Esophagus squamous epithelium (tissue), 4 donors: ENCODE results near the gene FUT1.

ENCODE experiments used
- CTCF ChIP-seq, 6 experiments: fragments of 450-650 bp in 4 of 6; fragments of 200-600 bp in 2 of 6; sonication (generic) in 2 of 6; IDR thresholded peaks; one replicate each; pipeline ENCODE4 v1.5.1; 2016 to 2019; ENCODE audit warnings: antibody characterized with exemption in 6 of 6, mild to moderate bottlenecking in 4 of 6, moderate library complexity in 4 of 6
- POLR2A ChIP-seq, 4 donors: fragments of 450-650 bp; IDR thresholded peaks; one replicate each; pipeline ENCODE4 v1.6.1; 2017; ENCODE audit warnings: antibody characterized with exemption in 4 of 4, mild to moderate bottlenecking in 4 of 4, moderate library complexity in 3 of 4

GRCh38 chr19:48794291-48794690 is 41.9 kb upstream of the FUT1 start:
- TF ChIP-seq POLR2A (IDR thresholded peaks at IDR 0.05): no peak
- no peak for TF ChIP-seq CTCF (IDR thresholded peaks at IDR 0.05)
